ENCODE results near the gene DLG4. TPM values are rescaled to one million over a fixed set of nuclear protein-coding genes. Genes with fewer than 3 reads are reported as not detected.

Gene DLG4
- total RNA-seq, 1 donor from 2014 or later: 45.6 TPM

DNA sequence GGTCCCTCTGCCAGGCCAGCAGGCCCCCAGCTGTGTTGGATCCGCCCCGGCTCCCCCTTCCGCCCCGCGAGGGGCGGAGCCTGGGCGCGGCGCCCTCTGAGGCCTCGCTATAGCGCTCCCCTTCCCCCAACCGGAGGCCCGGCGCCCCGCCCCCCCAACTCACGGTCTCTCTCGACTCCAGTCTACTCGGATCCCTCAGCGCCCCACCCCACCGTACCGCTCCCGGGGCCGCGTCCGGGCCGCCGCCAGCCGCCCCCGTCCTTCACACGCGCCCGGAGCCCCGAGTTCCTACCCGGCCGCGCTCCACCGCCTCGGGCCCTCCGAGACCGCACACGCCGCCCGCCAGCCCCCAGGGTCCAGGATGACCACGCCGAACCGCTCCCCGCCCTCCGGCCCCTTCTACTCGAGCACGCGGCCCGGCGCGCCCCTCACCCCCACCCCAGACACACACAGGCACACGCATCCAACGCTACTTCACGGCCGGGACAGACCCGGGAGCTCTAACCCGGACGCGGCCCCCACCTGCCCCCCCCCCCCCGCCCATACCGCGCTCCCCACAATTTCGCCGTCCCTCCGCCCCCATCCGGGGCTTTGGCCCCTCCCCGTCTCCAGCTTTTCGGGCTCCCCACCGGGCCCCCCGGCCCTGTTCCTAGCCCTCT lies 18.3 kb upstream of the DLG4 start:
- FAIRE-seq: no peak
- H3K9ac ChIP-seq (ENCODE audit: low read length): peak overlapping the region; percentile 96
- no peaks in the 10 kb centered on the region for H3K27me3 Mint-ChIP-seq (ENCODE audit: low read depth, unreplicated experiment)
- peaks cover 30% of the 10 kb centered on the region for H3K36me3 ChIP-seq (ENCODE audit: insufficient read depth, low read length)
- H3K27ac ChIP-seq (ENCODE audit: low read depth, low read length): peak overlapping the region; percentile 72
- H3K4me3 ChIP-seq (ENCODE audit: insufficient read depth, low read depth, low read length): peak overlapping the region; percentile 91
- peaks cover 36% of the 10 kb centered on the region for H4K20me1 ChIP-seq (ENCODE audit: insufficient read depth, low read length)
- peak overlapping the region; percentile 94 for H3K4me3 Mint-ChIP-seq (ENCODE audit: unreplicated experiment)
- H3K79me2 ChIP-seq (ENCODE audit: insufficient read depth, low read length): peaks cover 86% of the 10 kb centered on the region
- no peaks in the 10 kb centered on the region for H3K27me3 ChIP-seq (ENCODE audit: insufficient read depth, low read length)
- H3K36me3 Mint-ChIP-seq (ENCODE audit: low read depth, unreplicated experiment): peaks cover 18% of the 10 kb centered on the region
- peak overlapping the region; percentile 85 for H3K4me2 ChIP-seq (ENCODE audit: low read length)
- H2AFZ ChIP-seq (ENCODE audit: low read depth, low read length): no peak overlapping the region
- peak overlapping the region; percentile 80 for H3K27ac Mint-ChIP-seq (ENCODE audit: unreplicated experiment)
- DNase-seq (ENCODE audit: low read depth): no peak
- TF ChIP-seq EZH2 (IDR thresholded peaks at IDR 0.05; ENCODE audit: insufficient read depth, low read length): no peak
- H3K4me1 Mint-ChIP-seq (ENCODE audit: low read depth, unreplicated experiment): peaks cover 41% of the 10 kb centered on the region
- no peaks in the 10 kb centered on the region for H3K9me3 ChIP-seq (ENCODE audit: insufficient read depth, low read depth, low read length)
- peaks cover 45% of the 10 kb centered on the region for H3K4me1 ChIP-seq (ENCODE audit: insufficient read depth, low read length)
- no peaks in the 10 kb centered on the region for H3K9me3 Mint-ChIP-seq (ENCODE audit: unreplicated experiment)

DNA sequence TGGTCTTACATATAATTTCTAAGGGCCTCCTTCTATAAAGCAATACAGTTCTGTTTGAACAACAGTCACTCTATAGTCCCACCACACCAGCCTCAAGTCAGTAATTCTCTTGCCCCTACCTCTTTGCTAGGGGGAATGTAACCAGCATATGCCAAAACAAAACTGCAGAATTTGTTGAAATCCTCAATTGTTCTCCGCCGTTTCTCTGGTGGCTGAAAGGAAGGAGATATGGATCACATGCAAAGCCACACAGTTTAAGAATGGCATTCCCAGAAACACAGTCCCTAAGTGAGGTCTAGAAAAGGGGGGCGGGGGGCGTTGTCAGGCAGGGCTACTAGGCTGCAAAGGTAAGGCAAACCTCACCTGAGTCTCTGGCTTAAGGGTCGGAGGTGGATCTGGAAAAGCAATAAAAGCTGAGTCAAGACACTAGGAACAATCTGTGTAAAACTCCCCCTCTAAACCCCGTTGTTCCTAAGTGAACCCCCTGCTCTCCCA lies 17.7 kb upstream of the DLG4 start:
- peaks cover 30% of the 10 kb centered on the region for H3K36me3 ChIP-seq (ENCODE audit: insufficient read depth, low read length)
- DNase-seq (ENCODE audit: low read depth) (no peak), FAIRE-seq (no peak)
- Mint-ChIP-seq H3K9me3 (ENCODE audit: unreplicated experiment) (no peaks in the 10 kb centered on the region), H3K27ac (ENCODE audit: unreplicated experiment) (peak overlapping the region; percentile 80), H3K36me3 (ENCODE audit: low read depth, unreplicated experiment) (peaks cover 18% of the 10 kb centered on the region), H3K4me3 (ENCODE audit: unreplicated experiment) (peak overlapping the region; percentile 85), H3K27me3 (ENCODE audit: low read depth, unreplicated experiment) (no peaks in the 10 kb centered on the region), H3K4me1 (ENCODE audit: low read depth, unreplicated experiment) (peaks cover 42% of the 10 kb centered on the region)
- peak overlapping the region; percentile 59 for H3K4me3 ChIP-seq (ENCODE audit: insufficient read depth, low read depth, low read length)
- peak overlapping the region; percentile 72 for H3K27ac ChIP-seq (ENCODE audit: low read depth, low read length)
- H3K27me3 ChIP-seq (ENCODE audit: insufficient read depth, low read length): no peaks in the 10 kb centered on the region
- peaks cover 47% of the 10 kb centered on the region for H3K4me1 ChIP-seq (ENCODE audit: insufficient read depth, low read length)
- peaks cover 39% of the 10 kb centered on the region for H4K20me1 ChIP-seq (ENCODE audit: insufficient read depth, low read length)
- no peak for TF ChIP-seq EZH2 (IDR thresholded peaks at IDR 0.05; ENCODE audit: insufficient read depth, low read length)
- TF ChIP-seq, protein P1, sequence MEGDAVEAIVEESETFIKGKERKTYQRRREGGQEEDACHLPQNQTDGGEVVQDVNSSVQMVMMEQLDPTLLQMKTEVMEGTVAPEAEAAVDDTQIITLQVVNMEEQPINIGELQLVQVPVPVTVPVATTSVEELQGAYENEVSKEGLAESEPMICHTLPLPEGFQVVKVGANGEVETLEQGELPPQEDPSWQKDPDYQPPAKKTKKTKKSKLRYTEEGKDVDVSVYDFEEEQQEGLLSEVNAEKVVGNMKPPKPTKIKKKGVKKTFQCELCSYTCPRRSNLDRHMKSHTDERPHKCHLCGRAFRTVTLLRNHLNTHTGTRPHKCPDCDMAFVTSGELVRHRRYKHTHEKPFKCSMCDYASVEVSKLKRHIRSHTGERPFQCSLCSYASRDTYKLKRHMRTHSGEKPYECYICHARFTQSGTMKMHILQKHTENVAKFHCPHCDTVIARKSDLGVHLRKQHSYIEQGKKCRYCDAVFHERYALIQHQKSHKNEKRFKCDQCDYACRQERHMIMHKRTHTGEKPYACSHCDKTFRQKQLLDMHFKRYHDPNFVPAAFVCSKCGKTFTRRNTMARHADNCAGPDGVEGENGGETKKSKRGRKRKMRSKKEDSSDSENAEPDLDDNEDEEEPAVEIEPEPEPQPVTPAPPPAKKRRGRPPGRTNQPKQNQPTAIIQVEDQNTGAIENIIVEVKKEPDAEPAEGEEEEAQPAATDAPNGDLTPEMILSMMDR (IDR thresholded peaks at IDR 0.05; ENCODE audit: insufficient read depth, low read depth, low read length): no peak
- peaks cover 89% of the 10 kb centered on the region for H3K79me2 ChIP-seq (ENCODE audit: insufficient read depth, low read length)
- peak overlapping the region; percentile 96 for H3K9ac ChIP-seq (ENCODE audit: low read length)
- no peaks in the 10 kb centered on the region for H3K9me3 ChIP-seq (ENCODE audit: insufficient read depth, low read depth, low read length)
- H2AFZ ChIP-seq (ENCODE audit: low read depth, low read length): no peak overlapping the region
- H3K4me2 ChIP-seq (ENCODE audit: low read length): peak overlapping the region; percentile 85

DNA sequence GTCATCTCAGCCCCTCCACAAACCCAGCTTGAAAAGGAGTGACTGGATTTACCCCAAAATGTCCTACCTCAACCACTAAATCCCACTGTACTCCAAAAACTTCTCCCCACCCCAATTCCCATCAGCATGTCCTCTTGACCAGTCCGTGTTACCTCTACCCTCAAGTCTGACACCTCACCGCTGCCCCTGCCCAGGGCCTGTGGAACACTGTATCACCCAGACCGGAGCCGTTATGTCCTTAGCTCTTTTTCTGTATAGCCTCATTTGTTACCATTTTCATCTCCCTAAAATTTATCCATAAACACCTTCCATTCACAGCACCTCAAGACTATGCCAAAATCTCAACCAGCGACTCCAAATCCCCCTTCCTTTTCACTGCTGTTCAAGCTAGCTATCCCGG lies 17.2 kb upstream of the DLG4 start:
- peak overlapping the region; percentile 85 for H3K4me2 ChIP-seq (ENCODE audit: low read length)
- no peaks in the 10 kb centered on the region for H3K9me3 ChIP-seq (ENCODE audit: insufficient read depth, low read depth, low read length)
- peaks cover 51% of the 10 kb centered on the region for H3K4me1 ChIP-seq (ENCODE audit: insufficient read depth, low read length)
- H3K27me3 Mint-ChIP-seq (ENCODE audit: low read depth, unreplicated experiment): no peaks in the 10 kb centered on the region
- no peak for TF ChIP-seq EZH2 (IDR thresholded peaks at IDR 0.05; ENCODE audit: insufficient read depth, low read length)
- TF ChIP-seq, protein P1 (IDR thresholded peaks at IDR 0.05; ENCODE audit: insufficient read depth, low read depth, low read length): no peak
- no peak overlapping the region for H3K27ac ChIP-seq (ENCODE audit: low read depth, low read length)
- H3K4me3 ChIP-seq (ENCODE audit: insufficient read depth, low read depth, low read length): no peak overlapping the region
- peak overlapping the region; percentile 80 for H3K27ac Mint-ChIP-seq (ENCODE audit: unreplicated experiment)
- peak overlapping the region; percentile 96 for H3K9ac ChIP-seq (ENCODE audit: low read length)
- peaks cover 47% of the 10 kb centered on the region for H3K4me1 Mint-ChIP-seq (ENCODE audit: low read depth, unreplicated experiment)
- no peak overlapping the region for H2AFZ ChIP-seq (ENCODE audit: low read depth, low read length)
- peaks cover 30% of the 10 kb centered on the region for H3K36me3 ChIP-seq (ENCODE audit: insufficient read depth, low read length)
- H3K9me3 Mint-ChIP-seq (ENCODE audit: unreplicated experiment): no peaks in the 10 kb centered on the region
- no peak for FAIRE-seq
- H3K36me3 Mint-ChIP-seq (ENCODE audit: low read depth, unreplicated experiment): peaks cover 21% of the 10 kb centered on the region
- no peaks in the 10 kb centered on the region for H3K27me3 ChIP-seq (ENCODE audit: insufficient read depth, low read length)
- H3K4me3 Mint-ChIP-seq (ENCODE audit: unreplicated experiment): peak overlapping the region; percentile 85
- peaks cover 44% of the 10 kb centered on the region for H4K20me1 ChIP-seq (ENCODE audit: insufficient read depth, low read length)
- no peak for DNase-seq (ENCODE audit: low read depth)
- H3K79me2 ChIP-seq (ENCODE audit: insufficient read depth, low read length): peaks cover 90% of the 10 kb centered on the region
